Neuron (in vitro differentiated cells): Measurements from ENCODE around the gene CLDN14.

Experiments
- H2AFZ ChIP-seq: one replicate; pipeline ENCODE4 v1.6.1; 2013; ENCODE audit warnings: low read depth, mild to moderate bottlenecking, inconsistent platforms, low read length, moderate library complexity
- H3K27me3 ChIP-seq: one replicate; pipeline ENCODE4 v1.6.1; 2013; ENCODE audit warnings: low read length; ENCODE audit not compliant: insufficient read depth
- H3K36me3 ChIP-seq: one replicate; pipeline ENCODE4 v1.6.1; 2013; ENCODE audit warnings: low read length; ENCODE audit not compliant: insufficient read depth
- H3K4me1 ChIP-seq: one replicate; pipeline ENCODE4 v1.6.1; 2013; ENCODE audit warnings: low read length; ENCODE audit not compliant: insufficient read depth
- H3K4me3 ChIP-seq: 2 replicates; pipeline ENCODE4 v1.5.1; 2013; ENCODE audit warnings: mild to moderate bottlenecking, low read length, moderate library complexity
- H3K9me3 ChIP-seq: one replicate; pipeline ENCODE4 v1.6.1; 2013; ENCODE audit warnings: low read length

Gene CLDN14

DNA sequence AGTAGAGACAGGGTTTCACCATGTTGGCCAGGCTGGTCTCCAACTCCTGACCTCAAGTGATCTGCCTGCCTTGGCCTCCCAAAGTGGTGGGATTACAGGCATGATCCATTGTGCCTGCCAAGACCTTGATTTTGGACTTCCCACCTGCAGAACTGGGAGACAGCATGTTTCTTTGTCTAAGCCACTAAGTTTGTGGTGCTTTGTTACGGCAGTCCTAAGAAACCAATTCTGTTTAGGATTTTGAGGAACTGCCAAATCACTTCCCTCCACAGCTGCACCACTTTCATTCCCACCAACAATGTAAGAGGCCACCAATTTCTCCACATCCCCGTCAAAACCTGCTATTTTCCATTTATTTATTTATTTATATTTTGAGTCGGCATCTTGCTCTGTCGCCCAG, 48.7 kb downstream of the CLDN14 start:
- Histone ChIP-seq H3K27me3 (no peaks in the 10 kb centered on the region), H3K9me3 (no peaks in the 10 kb centered on the region), H3K36me3 (no peaks in the 10 kb centered on the region), H3K4me3 (no peak overlapping the region), H3K4me1 (peaks cover 3% of the 10 kb centered on the region), H2AFZ (no peak overlapping the region)

DNA sequence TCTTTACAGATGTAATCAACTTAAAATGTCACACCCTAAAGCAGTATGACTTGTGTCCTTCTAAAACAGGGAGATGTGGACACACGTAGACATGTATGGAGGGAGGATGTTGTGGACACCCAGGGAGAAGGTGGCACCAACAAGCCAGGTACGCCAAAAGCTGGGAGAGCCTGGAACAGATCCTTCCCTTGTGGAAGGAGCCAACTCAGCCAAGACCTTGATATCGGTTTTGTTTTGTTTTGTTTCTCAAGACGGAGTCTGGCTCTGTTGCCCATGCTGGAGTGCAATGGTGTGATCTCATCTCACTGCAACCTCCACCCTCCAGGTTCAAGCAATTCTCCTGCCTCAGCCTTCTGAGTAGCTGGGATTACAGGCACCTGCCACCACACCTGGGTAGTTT, 49.1 kb downstream of the CLDN14 start:
- Histone ChIP-seq H2AFZ (no peak overlapping the region), H3K4me1 (peaks cover 3% of the 10 kb centered on the region), H3K9me3 (no peaks in the 10 kb centered on the region), H3K27me3 (no peaks in the 10 kb centered on the region), H3K4me3 (no peak overlapping the region), H3K36me3 (no peaks in the 10 kb centered on the region)

GRCh38 chr21:36429947-36430546, 49.9 kb downstream of the CLDN14 start:
- Histone ChIP-seq H3K4me1 (peaks cover 3% of the 10 kb centered on the region), H3K36me3 (no peaks in the 10 kb centered on the region), H3K4me3 (no peak overlapping the region), H3K27me3 (no peaks in the 10 kb centered on the region), H3K9me3 (no peaks in the 10 kb centered on the region), H2AFZ (no peak overlapping the region)

- peaks cover 3% of the 10 kb centered on the region for H3K4me1 ChIP-seq
- H3K27me3 ChIP-seq = no peaks in the 10 kb centered on the region
- H3K9me3 ChIP-seq = no peaks in the 10 kb centered on the region
- H3K36me3 ChIP-seq = no peaks in the 10 kb centered on the region
- H3K4me3 ChIP-seq = no peak overlapping the region
- no peak overlapping the region for H2AFZ ChIP-seq
Measured at GRCh38 chr21:36428761-36429432, 51.0 kb downstream of the CLDN14 start.

DNA sequence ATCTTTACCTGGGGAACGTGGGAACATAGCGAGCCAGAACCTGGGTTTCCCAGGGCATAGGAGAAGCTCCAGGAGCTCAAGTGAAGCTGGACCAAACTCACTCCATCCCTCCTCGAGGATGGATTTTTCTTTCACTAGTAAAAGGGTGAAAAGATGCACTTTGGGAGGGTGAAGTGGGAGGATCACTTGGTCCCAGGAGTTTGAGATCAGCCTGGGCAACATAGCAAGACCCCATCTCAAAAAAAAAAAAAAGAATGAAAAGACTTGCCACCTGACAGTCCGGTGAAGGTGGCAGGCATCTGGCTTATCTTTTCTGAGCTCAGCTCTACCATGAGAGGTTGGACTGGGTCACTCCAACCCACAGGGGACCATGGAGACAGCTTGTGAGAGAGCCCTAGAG, 52.4 kb downstream of the CLDN14 start:
- peaks cover 3% of the 10 kb centered on the region for H3K4me1 ChIP-seq
- H3K27me3 ChIP-seq = no peaks in the 10 kb centered on the region
- no peak overlapping the region for H2AFZ ChIP-seq

DNA sequence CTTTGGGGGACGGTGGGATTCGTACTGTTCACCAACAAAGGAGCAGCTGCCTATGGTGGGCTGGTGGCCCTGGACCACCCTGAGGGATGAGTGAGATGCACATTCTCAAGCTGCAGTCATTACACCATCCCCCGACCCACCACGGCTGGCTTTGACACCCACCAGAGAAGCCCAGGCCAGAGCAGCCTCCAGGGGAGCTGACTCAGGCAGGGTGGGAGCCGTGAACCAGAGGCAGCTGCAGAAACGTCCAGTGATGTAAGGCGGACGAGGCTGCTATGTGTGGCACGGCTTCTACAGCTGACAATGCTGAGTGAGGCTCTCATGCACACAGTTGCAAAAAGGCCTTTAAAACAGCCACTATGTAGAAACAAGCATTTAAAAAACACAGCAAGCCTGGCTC, 54.6 kb downstream of the CLDN14 start:
- Histone ChIP-seq H3K36me3 (no peaks in the 10 kb centered on the region), H3K27me3 (no peaks in the 10 kb centered on the region), H3K4me1 (peaks cover 3% of the 10 kb centered on the region), H3K4me3 (no peak overlapping the region), H2AFZ (no peak overlapping the region), H3K9me3 (no peaks in the 10 kb centered on the region)

More for the DNA sequence above, 52.4 kb downstream of the CLDN14 start:
- no peaks in the 10 kb centered on the region for H3K9me3 ChIP-seq
- no peaks in the 10 kb centered on the region for H3K36me3 ChIP-seq
- no peak overlapping the region for H3K4me3 ChIP-seq

- Histone ChIP-seq H3K4me3 (no peak overlapping the region), H3K4me1 (no peaks in the 10 kb centered on the region), H3K36me3 (no peaks in the 10 kb centered on the region), H2AFZ (no peak overlapping the region), H3K9me3 (no peaks in the 10 kb centered on the region), H3K27me3 (no peaks in the 10 kb centered on the region)
Measured at GRCh38 chr21:36424592-36424991, 55.3 kb downstream of the CLDN14 start.

DNA sequence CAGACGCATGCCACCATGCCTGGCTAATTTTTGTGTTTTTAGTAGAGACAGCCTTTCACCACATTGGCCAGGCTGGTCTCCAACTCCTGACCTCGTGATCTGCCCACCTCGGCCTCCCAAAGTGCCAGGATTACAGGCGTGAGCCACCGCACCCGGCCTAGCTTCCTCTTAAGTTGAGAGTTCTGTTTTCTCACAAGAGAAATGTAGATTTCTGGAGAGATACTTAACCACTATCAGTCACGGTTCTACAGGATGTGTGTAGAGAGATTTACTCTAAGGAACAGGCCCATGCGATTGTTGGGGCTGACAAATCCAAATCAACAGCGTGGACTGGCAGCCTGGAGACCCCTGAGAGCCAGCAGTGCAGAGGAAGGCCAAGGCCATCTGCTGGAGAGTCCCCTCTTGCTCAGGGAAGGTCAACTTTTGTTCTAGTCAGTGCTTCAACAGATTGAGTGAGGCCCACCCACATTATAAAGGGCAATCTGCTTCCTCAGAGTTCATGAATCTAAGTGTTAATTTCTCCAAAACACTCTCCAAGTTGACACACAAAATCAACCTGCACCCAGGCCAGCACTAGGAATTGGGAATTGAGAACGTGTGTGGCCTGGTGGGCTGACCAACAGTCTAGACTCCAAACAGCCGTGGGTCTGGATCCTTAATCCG, 56.0 kb downstream of the CLDN14 start:
- no peak overlapping the region for H3K4me3 ChIP-seq
- no peaks in the 10 kb centered on the region for H3K27me3 ChIP-seq
- H3K4me1 ChIP-seq = no peaks in the 10 kb centered on the region
- no peaks in the 10 kb centered on the region for H3K36me3 ChIP-seq
- no peaks in the 10 kb centered on the region for H3K9me3 ChIP-seq
- no peak overlapping the region for H2AFZ ChIP-seq

DNA sequence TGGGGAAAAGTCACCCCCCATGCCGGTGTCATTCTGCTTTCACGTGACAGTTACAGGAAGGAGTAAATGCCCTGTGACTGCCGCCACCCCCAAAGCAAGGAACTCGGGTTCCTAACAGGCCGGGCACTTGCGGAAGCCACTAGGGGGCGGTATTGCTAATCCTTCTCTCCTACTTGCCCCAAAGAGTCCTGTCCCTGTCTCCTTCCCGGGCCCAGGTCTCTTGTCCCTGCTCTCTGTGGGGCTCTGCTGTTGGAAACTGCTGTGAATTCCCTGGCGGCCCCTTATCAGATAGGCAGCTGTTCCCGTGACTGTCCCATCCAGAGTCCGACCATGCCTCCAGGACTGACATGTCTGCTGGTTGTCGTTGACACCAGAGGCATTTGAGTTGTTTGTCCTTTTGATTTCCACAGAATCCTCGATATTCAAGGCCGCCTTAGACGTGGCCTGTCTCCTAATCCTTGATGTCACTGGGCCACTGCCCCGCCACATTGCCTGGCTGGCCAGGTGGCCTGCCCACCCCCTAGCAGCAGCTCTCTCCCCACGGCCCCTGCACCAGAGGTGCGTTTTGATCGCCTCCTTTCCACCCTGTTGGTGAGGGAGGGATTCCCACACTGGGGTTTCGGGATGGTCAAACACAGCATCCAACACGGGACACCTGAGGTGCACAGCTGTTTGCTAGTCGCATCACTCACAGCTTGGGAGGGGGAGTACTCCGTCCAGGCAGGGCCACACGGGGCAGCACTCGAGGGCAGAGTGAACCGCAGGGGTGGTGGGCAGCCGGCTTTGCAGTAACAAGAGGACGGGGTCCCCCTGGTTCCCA, 57.4 kb downstream of the CLDN14 start:
- no peaks in the 10 kb centered on the region for H3K27me3 ChIP-seq
- peaks cover 5% of the 10 kb centered on the region for H3K36me3 ChIP-seq
- H3K4me1 ChIP-seq = no peaks in the 10 kb centered on the region
- H3K9me3 ChIP-seq = no peaks in the 10 kb centered on the region
- H2AFZ ChIP-seq = no peak overlapping the region
- H3K4me3 ChIP-seq = no peak overlapping the region

DNA sequence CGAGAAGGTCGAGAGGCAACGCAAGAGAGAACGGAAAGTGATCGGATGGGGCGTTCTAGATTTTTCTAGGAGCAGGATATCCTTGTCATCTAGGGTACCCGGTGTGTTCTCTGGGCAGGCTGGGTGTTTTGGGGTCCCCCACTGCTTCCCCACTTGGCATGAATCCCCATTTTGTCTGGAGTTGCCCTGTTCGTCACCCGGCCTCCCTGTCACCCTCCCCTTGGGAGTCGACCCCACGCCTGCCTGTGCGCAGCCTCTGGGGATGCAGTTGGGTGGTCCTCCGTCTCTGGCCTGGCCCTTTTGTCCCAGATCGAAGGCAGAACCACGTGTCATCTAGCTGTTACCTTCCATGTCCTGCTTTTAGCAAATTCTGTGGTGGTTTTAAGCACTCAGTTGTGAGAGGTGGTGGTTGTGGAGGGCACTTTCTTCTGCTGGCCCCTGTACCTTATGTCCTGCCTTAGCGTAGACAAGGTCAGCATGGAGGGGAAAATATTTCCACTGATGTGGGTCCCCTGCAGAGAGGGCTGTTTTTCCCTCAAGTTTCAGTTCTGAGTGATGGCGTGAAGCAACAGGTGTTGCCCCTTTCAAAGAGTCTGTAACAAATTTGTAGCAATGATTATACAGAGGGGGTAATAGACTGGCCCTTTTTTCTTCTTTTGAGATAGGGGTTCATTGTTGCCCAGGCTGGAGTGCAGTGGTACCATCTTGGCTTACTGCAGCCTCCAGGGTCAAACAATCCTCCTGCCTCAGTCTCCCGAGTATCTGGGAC, 59.2 kb downstream of the CLDN14 start:
- Histone ChIP-seq H3K27me3 (no peaks in the 10 kb centered on the region), H3K4me1 (no peaks in the 10 kb centered on the region), H3K4me3 (no peak overlapping the region), H3K36me3 (peaks cover 18% of the 10 kb centered on the region), H3K9me3 (no peaks in the 10 kb centered on the region), H2AFZ (no peak overlapping the region)

GRCh38 chr21:36419996-36420395, 59.9 kb downstream of the CLDN14 start:
- Histone ChIP-seq H3K36me3 (peaks cover 22% of the 10 kb centered on the region), H3K4me3 (no peak overlapping the region), H3K27me3 (no peaks in the 10 kb centered on the region), H3K4me1 (no peaks in the 10 kb centered on the region), H3K9me3 (no peaks in the 10 kb centered on the region), H2AFZ (no peak overlapping the region)

GRCh38 chr21:36419241-36419640, 60.7 kb downstream of the CLDN14 start:
- peaks cover 22% of the 10 kb centered on the region for H3K36me3 ChIP-seq

More at GRCh38 chr21:36419241-36419640, 60.7 kb downstream of the CLDN14 start:
- Histone ChIP-seq H2AFZ (no peak overlapping the region), H3K27me3 (no peaks in the 10 kb centered on the region), H3K4me3 (no peak overlapping the region), H3K4me1 (no peaks in the 10 kb centered on the region), H3K9me3 (no peaks in the 10 kb centered on the region)
